IMR-90 (cell line): ENCODE data around the gene SLC6A6. TPM values are rescaled to one million over a fixed set of nuclear protein-coding genes. Genes with fewer than 3 reads are reported as not detected.
A peak's percentile ranks its signal among the peaks of the same experiment; 100 is the strongest.

Experiments
- ATAC-seq: fragments of 200-7000 bp; cut with Tn5 transposase; 2 replicates; pipeline ENCODE4 v1.9.1; 2020; ENCODE audit warnings: low read depth, mild to moderate bottlenecking, moderate library complexity
- BruUV-seq: library from RNA; stranded (reverse); fragments of 400-500 nt; replicated peaks from 2 replicates; lab custom pipeline; 2021; lab: Mats Ljungman, UMichigan
- CTCF ChIA-PET: fragments of 300-600 bp; formaldehyde crosslinking; extraction: SDS; loops from one replicate; lab custom pipeline; 2021; ENCODE audit warnings: antibody characterized with exemption; lab: Yijun Ruan, JAX
- POLR2A ChIA-PET: fragments of 300-600 bp; sonication (Branson Sonifier 250); formaldehyde crosslinking; loops from one replicate; lab custom pipeline; 2022; ENCODE audit warnings: antibody characterized with exemption; ENCODE audit not compliant: unreplicated experiment; lab: Charles Lee
- DNase-seq: peaks from one replicate; pipeline ENCODE4 v3.0.0; 2013
- H2AFZ ChIP-seq: replicated peaks from 2 replicates; pipeline ENCODE3; 2013; ENCODE audit warnings: low read length, mild to moderate bottlenecking; ENCODE audit not compliant: poor library complexity
- H2AK5ac ChIP-seq: 2 replicates; pipeline ENCODE4 v1.6.1; 2013; ENCODE audit warnings: low read depth, low read length, inconsistent platforms
- H2AK9ac ChIP-seq: replicated peaks from 2 replicates; pipeline ENCODE3; 2013; ENCODE audit warnings: mild to moderate bottlenecking, low read depth, low read length, moderate library complexity; ENCODE audit not compliant: poor library complexity
- H2BK120ac ChIP-seq: 2 replicates; pipeline ENCODE4 v1.6.1; 2013; ENCODE audit warnings: low read depth, low read length, inconsistent platforms
- H2BK15ac ChIP-seq: 3 replicates; pipeline ENCODE4 v1.6.1; 2013; ENCODE audit warnings: low read depth, low read length, inconsistent platforms
- H2BK20ac ChIP-seq: 2 replicates; pipeline ENCODE4 v1.6.1; 2013; ENCODE audit warnings: low read depth, mild to moderate bottlenecking, inconsistent platforms, low read length, moderate library complexity
- H2BK5ac ChIP-seq: 2 replicates; pipeline ENCODE4 v1.6.1; 2013; ENCODE audit warnings: mild to moderate bottlenecking, low read depth, low read length, inconsistent platforms; ENCODE audit not compliant: poor library complexity, severe bottlenecking
- H3K14ac ChIP-seq: replicated peaks from 2 replicates; pipeline ENCODE4 v1.6.1; 2013; ENCODE audit warnings: low read depth, low read length, inconsistent platforms
- H3K18ac ChIP-seq: 2 replicates; pipeline ENCODE4 v1.6.1; 2013; ENCODE audit warnings: low read depth, low read length, control low read depth
- H3K23ac ChIP-seq: 2 replicates; pipeline ENCODE4 v1.6.1; 2013; ENCODE audit warnings: low read depth, low read length, inconsistent platforms
- H3K27ac ChIP-seq: 2 replicates; pipeline ENCODE4 v1.5.1; 2013; ENCODE audit warnings: mild to moderate bottlenecking, control low read depth, low read length; ENCODE audit not compliant: insufficient read depth
- H3K27me3 ChIP-seq: 2 replicates; pipeline ENCODE4 v1.6.1; 2013; ENCODE audit warnings: low read length; ENCODE audit not compliant: control insufficient read depth, insufficient read depth
- H3K36me3 ChIP-seq: 2 replicates; pipeline ENCODE4 v1.6.1; 2013; ENCODE audit warnings: low read length, mixed read lengths; ENCODE audit not compliant: control insufficient read depth, insufficient read depth
- H3K4ac ChIP-seq: 2 replicates; pipeline ENCODE4 v1.6.1; 2013; ENCODE audit warnings: low read depth, low read length, inconsistent platforms
- H3K4me1 ChIP-seq: 2 replicates; pipeline ENCODE4 v1.6.1; 2013; ENCODE audit warnings: low read length, mixed read lengths; ENCODE audit not compliant: control insufficient read depth, insufficient read depth
- H3K4me2 ChIP-seq: 2 replicates; pipeline ENCODE4 v1.6.1; 2013; ENCODE audit warnings: low read depth, mild to moderate bottlenecking, control low read depth, low read length, moderate library complexity
- H3K4me3 ChIP-seq: 2 replicates; pipeline ENCODE4 v1.5.1; 2013; ENCODE audit warnings: low read depth, mild to moderate bottlenecking, control low read depth, low read length, moderate library complexity; ENCODE audit not compliant: insufficient read depth
- H3K56ac ChIP-seq: 2 replicates; pipeline ENCODE4 v1.6.1; 2013; ENCODE audit warnings: low read length, inconsistent platforms; ENCODE audit not compliant: insufficient read depth; ENCODE audit errors: extremely low read depth
- H3K79me1 ChIP-seq, 2 experiments: 2 replicates each; pipeline ENCODE4 v1.6.1; 2013; ENCODE audit warnings: low read length in 2 of 2, inconsistent platforms in 1 of 2, low read depth in 1 of 2
- H3K9ac ChIP-seq: 2 replicates; pipeline ENCODE4 v1.6.1; 2013; ENCODE audit warnings: low read depth, low read length, control low read depth
- H3K9me1 ChIP-seq: 2 replicates; pipeline ENCODE4 v1.6.1; 2013; ENCODE audit warnings: low read length, inconsistent platforms; ENCODE audit not compliant: insufficient read depth
- H3K9me3 ChIP-seq: 2 replicates; pipeline ENCODE4 v1.6.1; 2013; ENCODE audit warnings: low read length; ENCODE audit not compliant: control insufficient read depth, insufficient read depth
- H4K20me1 ChIP-seq: 2 replicates; pipeline ENCODE4 v1.6.1; 2013; ENCODE audit warnings: low read length, inconsistent platforms; ENCODE audit not compliant: insufficient read depth
- H4K5ac ChIP-seq: 2 replicates; pipeline ENCODE4 v1.6.1; 2013; ENCODE audit warnings: mild to moderate bottlenecking, low read depth, low read length, control low read depth
- H4K8ac ChIP-seq, 2 experiments: 2 replicates each; pipeline ENCODE4 v1.6.1; 2013; ENCODE audit warnings: low read depth in 2 of 2, low read length in 2 of 2, control low read depth in 1 of 2, inconsistent platforms in 1 of 2
- H4K91ac ChIP-seq: 2 replicates; pipeline ENCODE4 v1.6.1; 2013; ENCODE audit warnings: low read depth, low read length, inconsistent platforms; ENCODE audit not compliant: insufficient read depth
- CEBPB ChIP-seq: IDR thresholded peaks from 2 replicates; pipeline ENCODE4 v1.6.1; 2012; ENCODE audit warnings: low read depth, low read length, improper control_type of control experiment
- CHD1 ChIP-seq: IDR thresholded peaks from 2 replicates; pipeline ENCODE4 v1.6.1; 2012; ENCODE audit warnings: low read depth, low read length, improper control_type of control experiment
- FOS ChIP-seq: fragments of 150-350 bp; IDR thresholded peaks from 2 replicates; pipeline ENCODE4 v1.6.1; 2016; ENCODE audit warnings: low read depth, low read length
- POLR2A ChIP-seq: IDR thresholded peaks from 2 replicates; pipeline ENCODE4 v1.6.1; 2012; ENCODE audit warnings: mild to moderate bottlenecking, low read depth, low read length
- RAD21 ChIP-seq: IDR thresholded peaks from 2 replicates; pipeline ENCODE4 v1.6.1; 2012; ENCODE audit warnings: low read length, improper control_type of control experiment
- RCOR1 ChIP-seq: IDR thresholded peaks from 2 replicates; pipeline ENCODE4 v1.6.1; 2012; ENCODE audit warnings: mild to moderate bottlenecking, low read length, improper control_type of control experiment; ENCODE audit not compliant: insufficient replicate concordance
- WGBS, 2 experiments: methylation state at CpG; one replicate each; pipeline versions ENCODE4 v1.1.5 to v1.1.7; 2013; ENCODE audit warnings: missing lambda C conversion rate in 2 of 2; ENCODE audit not compliant: insufficient read length in 1 of 2; ENCODE audit errors: extremely low coverage in 2 of 2; 5-methylcytosine and 5-hydroxymethylcytosine counted together
- dilution Hi-C: fragments of 300-500 bp; cut with HindIII; formaldehyde crosslinking; loops from one replicate; pipeline ENCODE4 v1.14.3; 2018; ENCODE audit warnings: low sequenced_read_pairs; ENCODE audit not compliant: unreplicated experiment
- in situ Hi-C: fragments of 300-500 bp; cut with MboI; formaldehyde crosslinking; loops from 3 replicates; pipeline ENCODE4 v1.14.3; 2019; ENCODE audit warnings: low sequenced_read_pairs, inconsistent platforms, mixed read lengths
- intact Hi-C: fragments of 100-400 bp; cut with micrococcal nuclease; formaldehyde crosslinking; loops from 2 replicates; pipeline ENCODE4 v1.10.0; 2022
- polyA plus RNA-seq, 3 experiments: library from polyadenylated mRNA; depleted of rRNA; stranded (reverse); fragments of >200 nt; gene quantifications; 2 replicates each; pipeline ENCODE4 v1.2.3, GENCODE V29; 2012; ENCODE audit warnings: low replicate concordance in 1 of 3
- total RNA-seq: library from RNA; depleted of rRNA; stranded (reverse); fragments of >200 nt; gene quantifications from 2 replicates; pipeline ENCODE4 v1.2.3, GENCODE V29; 2012

Gene SLC6A6
- total and polyA plus RNA-seq, 2 of the 4 experiments (the other 2 are of a cell fraction) = 29.9 to 39.4 TPM

DNA sequence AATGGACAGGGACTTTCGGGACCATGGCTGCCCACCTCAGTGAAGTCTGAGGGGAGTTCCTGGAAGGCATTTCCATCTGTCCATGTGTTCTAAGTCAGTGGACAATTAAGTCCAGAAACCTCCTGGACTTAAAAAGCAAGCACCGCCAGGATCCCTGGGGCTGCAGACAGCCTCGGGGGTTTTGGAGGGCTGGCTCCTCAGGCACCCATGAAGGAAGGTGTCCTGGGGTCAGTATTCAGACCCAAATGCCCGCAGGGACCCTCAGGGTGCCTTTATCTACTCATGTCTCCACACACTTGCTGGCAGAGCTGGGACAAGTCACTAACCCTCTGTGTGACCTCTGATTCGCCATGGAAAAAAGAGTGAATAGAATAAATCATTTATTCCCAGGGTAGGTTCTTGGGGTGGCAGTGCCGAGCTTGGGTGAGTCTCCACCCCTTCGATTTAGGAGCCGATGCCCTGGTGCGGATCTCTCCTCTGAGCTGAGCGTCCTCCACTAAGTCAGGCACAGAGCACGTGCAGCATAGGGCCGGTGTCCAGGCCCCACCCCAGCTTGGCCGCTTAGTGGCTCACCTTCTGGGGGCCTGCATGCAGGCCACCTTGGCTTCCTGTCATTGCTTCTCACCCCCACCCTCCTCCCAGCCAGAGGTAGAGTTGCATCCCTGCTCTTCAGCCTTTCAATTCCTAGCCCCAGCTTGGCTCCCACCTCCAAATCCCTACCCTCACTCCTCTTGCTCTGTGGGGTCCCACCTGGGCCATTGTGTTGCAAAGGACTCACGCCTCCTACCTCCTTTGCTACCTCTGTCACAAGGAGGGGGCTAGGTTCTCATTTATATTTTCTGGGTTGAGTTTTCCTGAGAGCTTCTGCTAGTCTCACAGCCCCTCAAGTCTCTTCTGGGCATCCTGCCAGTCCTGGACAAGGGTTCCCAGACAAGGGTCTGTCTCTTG is 19.9 kb downstream of the SLC6A6 start (continued):
- TF ChIP-seq RCOR1 = no peak
- TF ChIP-seq POLR2A = no peak
- TF ChIP-seq FOS = no peak

DNA sequence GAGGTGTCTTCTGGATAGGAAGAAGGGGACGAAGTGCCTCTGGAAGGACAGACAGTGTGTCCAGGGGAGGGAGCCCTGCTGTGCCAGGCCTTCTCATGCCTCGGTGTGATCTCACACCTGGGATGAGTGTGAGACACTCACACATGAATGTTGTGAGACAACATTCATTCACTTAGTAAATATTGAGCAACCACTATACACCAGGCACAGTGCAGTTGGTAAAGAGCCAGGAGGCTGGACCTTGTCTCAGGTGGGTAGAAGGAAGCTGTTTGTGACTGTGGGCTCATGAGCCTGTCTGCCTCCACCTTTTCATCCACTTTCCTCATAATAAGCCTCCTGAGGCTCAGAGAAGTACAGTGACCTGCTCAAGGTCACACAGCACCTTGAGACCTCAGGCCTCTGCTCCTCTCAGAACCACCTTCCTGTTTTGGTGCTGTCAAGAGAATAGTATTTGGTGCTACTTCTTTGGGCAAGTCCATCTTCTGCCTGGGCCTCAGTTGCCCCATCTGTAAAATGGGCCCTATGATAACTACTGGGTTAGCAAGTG is 20.9 kb downstream of the SLC6A6 start:
- no CpG with 5 or more reads among the region's 2 CpGs for WGBS, 2 experiments
- no peak overlapping the region for H2AK9ac ChIP-seq
- BruUV-seq = no TSS peak
- H3K4me1 ChIP-seq = peaks cover 41% of the 10 kb centered on the region
- H3K4me3 ChIP-seq = no peak overlapping the region
- H3K9me1 ChIP-seq = peaks cover 11% of the 10 kb centered on the region
- H3K27me3 ChIP-seq = no peaks in the 10 kb centered on the region
- DNase-seq = no peak
- H4K5ac ChIP-seq = no peak overlapping the region
- peak overlapping the region; percentile 90; the same call in 1 of the 2 replicates for H2AK5ac ChIP-seq
- H3K14ac ChIP-seq = 0 out of 2 replicates have a peak overlapping the region, but pooled peaks have one; percentile 16
- CTCF ChIA-PET = no interaction called here
- POLR2A ChIA-PET = no interaction called here
- H3K27ac ChIP-seq = no peak overlapping the region
- dilution Hi-C loops (no loop called here), in situ Hi-C loops (no loop called here), intact Hi-C loops (no loop called here)
- TF ChIP-seq CHD1 (no peak), CEBPB (peak; percentile 63), FOS (no peak), RAD21 (no peak)
- no peak overlapping the region for H3K4me2 ChIP-seq
- H3K79me1 ChIP-seq = peaks cover 35 to 83% of the 10 kb centered on the region in 2 experiments
- no peak overlapping the region for H2BK120ac ChIP-seq
- 0 out of 2 replicates have a peak overlapping the region, but pooled peaks have one; percentile 6 for H3K4ac ChIP-seq
- no peaks in the 10 kb centered on the region for H3K9me3 ChIP-seq
- H3K9ac ChIP-seq = no peak overlapping the region
- H3K23ac ChIP-seq = peak overlapping the region; percentile 18
- peaks cover 59% of the 10 kb centered on the region for H4K20me1 ChIP-seq
- H2AFZ ChIP-seq = no peak overlapping the region
- peaks cover 29% of the 10 kb centered on the region; the same call in 1 of the 2 replicates for H3K36me3 ChIP-seq
- H3K18ac ChIP-seq = peak overlapping the region; percentile 17; the same call in 1 of the 2 replicates
- H4K91ac ChIP-seq = no peak overlapping the region
- H3K56ac ChIP-seq = no peak overlapping the region
- peak overlapping the region; percentile 23 to 41; a peak in 1 of 4 replicates for H4K8ac ChIP-seq
- H2BK5ac ChIP-seq = no peak overlapping the region
- H2BK20ac ChIP-seq = peak overlapping the region; percentile 21; the same call in 1 of the 2 replicates
- ATAC-seq = no peak
- no peak overlapping the region for H2BK15ac ChIP-seq
